ENCODE data around the gene ATF6B.

Gene ATF6B

GRCh38 chr6:32133786-32134185, 5.7 kb upstream of the ATF6B start:
- DNase-seq (ENCODE audit: insufficient read length, low spot score) (no peak), FAIRE-seq (no peak)
- TF ChIP-seq POU2F2 (IDR thresholded peaks at IDR 0.05; ENCODE audit: low read depth, low read length) (no peak), SPI1 (IDR thresholded peaks at IDR 0.05; ENCODE audit: low read depth, low read length) (no peak), POLR2AphosphoS5 (IDR thresholded peaks at IDR 0.05; ENCODE audit: low read depth, low read length) (no peak), TAF1 (IDR thresholded peaks at IDR 0.05; ENCODE audit: low read depth, low read length) (no peak), PAX5 (IDR thresholded peaks at IDR 0.05; ENCODE audit: insufficient read depth, low read length, severe bottlenecking) (no peak), POLR2A (IDR thresholded peaks at IDR 0.05; ENCODE audit: low read depth, low read length) (no peak)

DNA sequence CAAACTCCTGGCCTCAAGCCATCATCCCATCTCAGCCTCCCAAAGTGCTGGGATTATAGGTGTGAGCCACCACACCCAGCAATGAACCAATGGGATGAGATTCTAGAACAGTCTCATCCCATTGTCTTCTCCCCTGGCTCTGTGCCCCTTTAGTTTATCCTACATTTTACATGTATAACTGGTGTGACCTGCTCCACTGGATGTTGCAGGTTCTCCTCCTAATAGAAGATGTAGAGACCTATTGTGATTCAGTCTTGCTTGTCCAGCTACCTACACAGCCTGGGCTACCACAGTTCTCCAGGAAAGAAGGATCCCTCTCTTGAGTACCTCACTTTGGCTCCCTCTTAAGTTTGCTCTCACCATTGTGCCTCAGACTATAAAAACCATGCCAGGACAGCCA, 4.1 kb upstream of the ATF6B start:
- FAIRE-seq, result no peak
- TF ChIP-seq SPI1 (IDR thresholded peaks at IDR 0.05; ENCODE audit: low read depth, low read length) (no peak), TAF1 (IDR thresholded peaks at IDR 0.05; ENCODE audit: low read depth, low read length) (no peak), POLR2AphosphoS5 (IDR thresholded peaks at IDR 0.05; ENCODE audit: low read depth, low read length) (no peak), POLR2A (IDR thresholded peaks at IDR 0.05; ENCODE audit: low read depth, low read length) (no peak), POU2F2 (IDR thresholded peaks at IDR 0.05; ENCODE audit: low read depth, low read length) (no peak), PAX5 (IDR thresholded peaks at IDR 0.05; ENCODE audit: insufficient read depth, low read length, severe bottlenecking) (no peak)
- no peak for DNase-seq (ENCODE audit: insufficient read length, low spot score)

DNA sequence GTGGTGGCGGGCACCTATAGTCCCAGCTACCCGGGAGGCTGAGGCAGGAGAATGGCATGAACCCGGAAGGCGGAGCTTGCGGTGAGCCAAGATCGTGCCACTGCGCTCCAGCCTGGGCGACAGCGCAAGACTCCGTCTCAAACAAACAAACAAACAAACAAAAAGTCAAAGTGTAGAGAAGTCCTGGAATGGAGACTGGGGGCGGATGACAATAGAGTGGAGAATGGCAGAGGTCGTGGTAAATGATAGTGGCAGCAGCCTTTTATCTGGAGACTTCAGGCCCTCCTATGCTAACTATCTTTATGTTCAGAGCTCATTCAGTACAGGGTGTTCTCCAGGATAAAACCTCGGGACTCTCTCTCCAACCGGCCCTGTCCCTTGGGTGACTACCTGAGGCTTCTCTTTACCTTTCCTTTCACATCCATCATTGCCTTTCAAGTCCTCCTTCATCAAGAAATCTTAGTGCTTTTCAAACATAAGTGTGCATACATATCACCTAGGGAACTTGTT, 3.4 kb upstream of the ATF6B start:
- FAIRE-seq (no peak), DNase-seq (ENCODE audit: insufficient read length, low spot score) (no peak)
- TF ChIP-seq PAX5 (IDR thresholded peaks at IDR 0.05; ENCODE audit: insufficient read depth, low read length, severe bottlenecking), result no peak
- TF ChIP-seq TAF1 (IDR thresholded peaks at IDR 0.05; ENCODE audit: low read depth, low read length), result no peak
- TF ChIP-seq SPI1 (IDR thresholded peaks at IDR 0.05; ENCODE audit: low read depth, low read length), result no peak
- TF ChIP-seq POLR2A (IDR thresholded peaks at IDR 0.05; ENCODE audit: low read depth, low read length), result no peak
- no peak for TF ChIP-seq POU2F2 (IDR thresholded peaks at IDR 0.05; ENCODE audit: low read depth, low read length)
- TF ChIP-seq POLR2AphosphoS5 (IDR thresholded peaks at IDR 0.05; ENCODE audit: low read depth, low read length), result no peak

DNA sequence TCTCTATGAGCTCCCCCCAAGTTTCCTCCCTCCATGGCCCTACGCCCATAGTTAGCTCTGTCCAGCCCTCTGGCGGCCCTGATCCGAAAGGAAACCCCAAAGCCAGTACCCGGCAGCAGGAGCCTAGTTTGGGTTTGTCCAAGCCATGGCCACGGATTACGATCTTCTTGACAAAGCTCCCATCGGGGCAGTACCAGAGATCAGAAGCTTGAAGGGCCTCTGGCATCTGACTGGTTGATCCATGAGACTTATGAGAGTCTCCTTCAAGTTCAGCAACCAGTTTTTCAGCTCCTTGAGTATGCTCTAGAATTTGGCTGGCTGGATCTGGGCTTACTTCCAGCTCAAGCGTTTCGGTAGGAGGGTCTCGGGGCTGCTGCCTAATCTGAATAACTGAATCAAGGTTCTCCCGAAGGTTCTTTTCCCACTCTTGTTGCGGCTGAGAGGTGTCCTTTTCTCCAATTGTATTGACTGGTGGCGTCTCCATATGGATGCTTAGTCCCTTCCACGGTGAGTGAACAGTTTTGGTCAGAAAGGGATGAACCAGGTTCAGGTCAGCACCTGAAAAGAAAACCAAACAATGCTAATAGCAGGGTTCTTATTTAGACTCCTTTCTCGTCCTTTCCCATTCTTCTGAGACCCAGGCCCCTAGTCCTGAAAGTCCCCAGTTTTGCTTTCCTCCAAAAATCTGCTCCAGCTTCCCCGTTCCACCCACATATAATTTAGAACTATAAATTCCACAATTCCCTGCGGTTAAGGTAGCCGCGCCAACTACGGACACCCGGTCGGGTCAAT, 1.4 kb upstream of the ATF6B start:
- TF ChIP-seq PAX5 (IDR thresholded peaks at IDR 0.05; ENCODE audit: insufficient read depth, low read length, severe bottlenecking), result no peak
- no peak for TF ChIP-seq SPI1 (IDR thresholded peaks at IDR 0.05; ENCODE audit: low read depth, low read length)
- no peak for TF ChIP-seq POLR2A (IDR thresholded peaks at IDR 0.05; ENCODE audit: low read depth, low read length)
- TF ChIP-seq POU2F2 (IDR thresholded peaks at IDR 0.05; ENCODE audit: low read depth, low read length), result no peak
- TF ChIP-seq POLR2AphosphoS5 (IDR thresholded peaks at IDR 0.05; ENCODE audit: low read depth, low read length), result no peak
- TF ChIP-seq TAF1 (IDR thresholded peaks at IDR 0.05; ENCODE audit: low read depth, low read length), result no peak
- no peak for FAIRE-seq
- DNase-seq (ENCODE audit: insufficient read length, low spot score), result no peak

DNA sequence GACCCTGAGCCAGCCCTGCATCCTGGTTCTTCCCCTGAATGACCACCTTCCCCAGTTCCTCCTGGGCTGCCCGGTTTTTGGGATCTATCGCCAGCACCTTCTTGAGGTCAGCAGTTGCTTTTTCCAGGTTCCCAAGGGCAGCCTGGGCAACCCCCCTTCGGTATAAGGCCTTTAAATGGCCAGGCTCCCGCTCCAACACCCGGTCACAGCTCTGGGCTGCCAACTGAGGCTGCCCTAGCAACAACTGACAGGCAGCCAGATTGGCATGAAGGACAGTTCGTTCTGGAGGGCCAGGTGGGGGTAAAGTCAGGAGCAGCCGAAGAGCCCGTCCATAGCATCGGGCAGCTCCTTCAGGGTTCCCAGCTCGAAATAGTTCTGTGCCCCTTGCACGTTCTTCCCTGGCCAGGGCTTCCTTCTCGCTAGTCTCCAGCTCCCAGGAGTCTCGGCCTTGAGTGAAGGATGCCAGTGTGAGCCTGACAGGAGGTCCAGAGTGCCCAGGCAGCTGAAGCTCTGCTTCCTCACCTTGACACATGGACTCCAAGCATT, 778 bp upstream of the ATF6B start:
- DNase-seq (ENCODE audit: insufficient read length, low spot score) (no peak), FAIRE-seq (no peak)
- TF ChIP-seq SPI1 (IDR thresholded peaks at IDR 0.05; ENCODE audit: low read depth, low read length) (no peak), POLR2A (IDR thresholded peaks at IDR 0.05; ENCODE audit: low read depth, low read length) (no peak), PAX5 (IDR thresholded peaks at IDR 0.05; ENCODE audit: insufficient read depth, low read length, severe bottlenecking) (no peak), TAF1 (IDR thresholded peaks at IDR 0.05; ENCODE audit: low read depth, low read length) (no peak), POU2F2 (IDR thresholded peaks at IDR 0.05; ENCODE audit: low read depth, low read length) (no peak), POLR2AphosphoS5 (IDR thresholded peaks at IDR 0.05; ENCODE audit: low read depth, low read length) (no peak)

GRCh38 chr6:32127409-32127716, 683 bp downstream of the ATF6B start:
- no peak for FAIRE-seq
- no peak for TF ChIP-seq POU2F2 (IDR thresholded peaks at IDR 0.05; ENCODE audit: low read depth, low read length)
- TF ChIP-seq POLR2A (IDR thresholded peaks at IDR 0.05; ENCODE audit: low read depth, low read length), result no peak
- TF ChIP-seq POLR2AphosphoS5 (IDR thresholded peaks at IDR 0.05; ENCODE audit: low read depth, low read length), result no peak
- TF ChIP-seq TAF1 (IDR thresholded peaks at IDR 0.05; ENCODE audit: low read depth, low read length), result no peak
- no peak for TF ChIP-seq SPI1 (IDR thresholded peaks at IDR 0.05; ENCODE audit: low read depth, low read length)
- no peak for TF ChIP-seq PAX5 (IDR thresholded peaks at IDR 0.05; ENCODE audit: insufficient read depth, low read length, severe bottlenecking)
- DNase-seq (ENCODE audit: insufficient read length, low spot score), result no peak

DNA sequence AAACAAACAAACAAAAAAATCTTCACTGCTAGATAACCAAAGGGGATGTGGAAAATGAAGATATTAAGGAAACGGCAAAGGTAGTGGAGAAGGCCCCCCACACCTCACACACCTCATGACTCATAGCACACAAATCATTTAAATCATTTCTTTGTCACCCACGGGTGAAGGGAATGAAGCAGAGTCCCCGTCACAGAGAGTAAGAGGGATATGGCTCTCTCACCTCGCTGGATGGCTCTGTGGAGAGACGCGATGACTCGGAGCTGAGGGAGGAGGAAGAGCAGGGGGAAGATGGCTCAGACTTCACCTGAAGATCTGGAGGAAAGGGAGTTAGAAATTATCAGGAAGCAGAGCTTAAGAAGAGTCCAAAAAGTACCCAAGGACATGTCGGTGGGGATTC, 1.2 kb downstream of the ATF6B start:
- FAIRE-seq, result no peak
- no peak for TF ChIP-seq POU2F2 (IDR thresholded peaks at IDR 0.05; ENCODE audit: low read depth, low read length)
- no peak for TF ChIP-seq TAF1 (IDR thresholded peaks at IDR 0.05; ENCODE audit: low read depth, low read length)
- TF ChIP-seq PAX5 (IDR thresholded peaks at IDR 0.05; ENCODE audit: insufficient read depth, low read length, severe bottlenecking), result no peak
- TF ChIP-seq POLR2A (IDR thresholded peaks at IDR 0.05; ENCODE audit: low read depth, low read length), result no peak
- no peak for TF ChIP-seq SPI1 (IDR thresholded peaks at IDR 0.05; ENCODE audit: low read depth, low read length)
- TF ChIP-seq POLR2AphosphoS5 (IDR thresholded peaks at IDR 0.05; ENCODE audit: low read depth, low read length), result no peak
- DNase-seq (ENCODE audit: insufficient read length, low spot score), result no peak

- TF ChIP-seq SPI1 (IDR thresholded peaks at IDR 0.05; ENCODE audit: low read depth, low read length), result no peak
- TF ChIP-seq PAX5 (IDR thresholded peaks at IDR 0.05; ENCODE audit: insufficient read depth, low read length, severe bottlenecking), result no peak
- TF ChIP-seq POU2F2 (IDR thresholded peaks at IDR 0.05; ENCODE audit: low read depth, low read length), result no peak
- no peak for TF ChIP-seq POLR2A (IDR thresholded peaks at IDR 0.05; ENCODE audit: low read depth, low read length)
- no peak for TF ChIP-seq POLR2AphosphoS5 (IDR thresholded peaks at IDR 0.05; ENCODE audit: low read depth, low read length)
- no peak for TF ChIP-seq TAF1 (IDR thresholded peaks at IDR 0.05; ENCODE audit: low read depth, low read length)
- DNase-seq (ENCODE audit: insufficient read length, low spot score) (no peak), FAIRE-seq (no peak)
Measured at GRCh38 chr6:32123681-32124080, 4.4 kb downstream of the ATF6B start.

DNA sequence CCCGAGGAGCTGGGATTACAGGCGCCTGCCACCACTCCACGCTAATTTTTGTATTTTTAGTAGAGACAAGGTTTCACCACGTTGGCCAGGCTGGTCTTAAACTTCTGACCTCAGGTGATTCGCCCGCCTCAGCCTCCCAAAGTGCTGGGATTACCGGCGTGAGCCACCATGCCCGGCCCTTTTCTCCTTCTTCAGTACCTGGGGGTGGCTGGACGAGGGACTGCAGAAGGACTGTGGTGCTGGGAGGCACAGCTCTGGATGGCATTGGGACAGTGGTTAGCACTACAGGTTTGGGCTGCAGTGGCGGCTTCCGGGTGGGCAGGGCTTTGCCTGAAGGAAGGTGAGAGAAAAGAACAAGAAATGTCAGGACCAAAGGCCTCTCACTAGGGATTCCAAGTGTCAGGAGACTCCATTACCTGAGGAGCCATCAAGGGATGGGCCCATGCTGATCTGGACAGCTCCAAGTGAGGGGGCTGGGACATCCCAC, 7.4 kb downstream of the ATF6B start:
- TF ChIP-seq POLR2A (IDR thresholded peaks at IDR 0.05; ENCODE audit: low read depth, low read length) (no peak), POU2F2 (IDR thresholded peaks at IDR 0.05; ENCODE audit: low read depth, low read length) (no peak), POLR2AphosphoS5 (IDR thresholded peaks at IDR 0.05; ENCODE audit: low read depth, low read length) (no peak), TAF1 (IDR thresholded peaks at IDR 0.05; ENCODE audit: low read depth, low read length) (no peak), PAX5 (IDR thresholded peaks at IDR 0.05; ENCODE audit: insufficient read depth, low read length, severe bottlenecking) (no peak), SPI1 (IDR thresholded peaks at IDR 0.05; ENCODE audit: low read depth, low read length) (no peak)
- no peak for FAIRE-seq
- DNase-seq (ENCODE audit: insufficient read length, low spot score), result no peak
